Endothelial cell of umbilical vein (primary cell): ENCODE results near the gene NTRK2. TPM values are rescaled to one million over a fixed set of nuclear protein-coding genes. Genes with fewer than 3 reads are reported as not detected.
A peak's percentile ranks its signal among the peaks of the same experiment; 100 is the strongest.

Experiments used
- BruUV-seq: library from RNA; stranded (reverse); fragments of 400-500 nt; replicated peaks from 2 replicates; lab custom pipeline; 2021; lab: Mats Ljungman, UMichigan
- CTCF ChIA-PET: fragments of 300-600, 350-600 bp; sonication (Branson Sonifier 250); formaldehyde crosslinking; loops from one replicate; lab custom pipeline; 2021; ENCODE audit warnings: antibody characterized with exemption, inconsistent platforms; lab: Charles Lee
- POLR2A ChIA-PET: fragments of 300-600, 350-600 bp; sonication (Branson Sonifier 250); formaldehyde crosslinking; loops from one replicate; lab custom pipeline; 2021; ENCODE audit warnings: antibody characterized with exemption, inconsistent platforms; lab: Charles Lee
- DNase-seq: peaks from one replicate; pipeline ENCODE4 v3.0.0-alpha.2; 2011; ENCODE audit warnings: low read depth, low spot score
- FAIRE-seq: peaks from 2 replicates; lab custom pipeline; 2011; peaks lifted over from hg19 to GRCh38; lab: Jason Lieb, UNC
- H2AFZ ChIP-seq: 2 replicates; pipeline ENCODE4 v1.6.0; 2012; ENCODE audit warnings: low read depth, low read length, control low read depth, inconsistent platforms
- H3K27ac ChIP-seq: 2 replicates; pipeline ENCODE4 v1.5.1; 2011; ENCODE audit warnings: low read depth, mild to moderate bottlenecking, control low read depth, low read length, moderate library complexity; ENCODE audit not compliant: insufficient read depth
- H3K27me3 ChIP-seq, 2 experiments: 2 replicates each; pipeline versions ENCODE4 v1.6.0 to v1.6.1; 2011; ENCODE audit warnings: low read length in 2 of 2, mixed read lengths in 1 of 2; ENCODE audit not compliant: control insufficient read depth in 2 of 2, insufficient read depth in 2 of 2
- H3K36me3 ChIP-seq, 2 experiments: 2 replicates in 1 of 2; 3 replicates in 1 of 2; pipeline ENCODE4 v1.5.1; 2011; ENCODE audit warnings: low read length in 2 of 2, mild to moderate bottlenecking in 1 of 2, moderate library complexity in 1 of 2; ENCODE audit not compliant: control insufficient read depth in 2 of 2, insufficient read depth in 2 of 2; ENCODE audit errors: extremely low read depth in 1 of 2
- H3K4me1 ChIP-seq: 3 replicates; pipeline ENCODE4 v1.5.1; 2011; ENCODE audit warnings: mild to moderate bottlenecking, low read length; ENCODE audit not compliant: control insufficient read depth, insufficient read depth; ENCODE audit errors: extremely low read depth
- H3K4me2 ChIP-seq: 2 replicates; pipeline ENCODE4 v1.6.1; 2011; ENCODE audit warnings: low read length, control low read depth, mixed read lengths; ENCODE audit not compliant: insufficient read depth
- H3K4me3 ChIP-seq, 3 experiments: fragments of 200-600 bp in 1 of 3; sonication (generic), shearing (Covaris generic) in 1 of 3; replicated peaks in 1 of 3; 2 replicates each; pipeline ENCODE4 v1.5.1; 2011 to 2016; ENCODE audit warnings: control low read depth in 3 of 3, low read length in 3 of 3, mild to moderate bottlenecking in 2 of 3, inconsistent platforms in 1 of 3, low read depth in 1 of 3, moderate library complexity in 1 of 3; ENCODE audit not compliant: insufficient read depth in 1 of 3
- H3K79me2 ChIP-seq: 2 replicates; pipeline ENCODE4 v1.6.0; 2012; ENCODE audit warnings: low read length, inconsistent platforms; ENCODE audit not compliant: control insufficient read depth, insufficient read depth
- H3K9ac ChIP-seq: replicated peaks from 2 replicates; pipeline ENCODE3; 2011; ENCODE audit warnings: low read length, control low read depth; ENCODE audit not compliant: insufficient read depth; ENCODE audit errors: extremely low read depth
- H3K9me1 ChIP-seq: replicated peaks from 3 replicates; pipeline ENCODE4 v1.6.0; 2011; ENCODE audit warnings: mild to moderate bottlenecking, low read length; ENCODE audit not compliant: control insufficient read depth, insufficient read depth; ENCODE audit errors: extremely low read depth
- H3K9me3 ChIP-seq: replicated peaks from 2 replicates; pipeline ENCODE4 v1.5.1; 2012; ENCODE audit warnings: low read length, inconsistent platforms; ENCODE audit not compliant: control insufficient read depth, insufficient read depth
- H4K20me1 ChIP-seq: replicated peaks from 2 replicates; pipeline ENCODE3; 2011; ENCODE audit warnings: mild to moderate bottlenecking, low read length; ENCODE audit not compliant: control insufficient read depth, insufficient read depth; ENCODE audit errors: extremely low read depth
- FOS ChIP-seq: IDR thresholded peaks from 2 replicates; pipeline ENCODE4 v1.6.1; 2011; ENCODE audit warnings: mild to moderate bottlenecking, low read length, moderate library complexity, borderline replicate concordance; ENCODE audit not compliant: insufficient read depth
- MYC ChIP-seq: IDR thresholded peaks from one replicate; pipeline ENCODE4 v1.6.1; 2011; ENCODE audit warnings: mild to moderate bottlenecking, low read depth, low read length
- POLR2A ChIP-seq: IDR thresholded peaks from 2 replicates; pipeline ENCODE4 v1.6.1; 2012; ENCODE audit warnings: low read depth, mild to moderate bottlenecking, control low read depth, low read length
- dilution Hi-C: fragments of 300-500 bp; cut with MboI; formaldehyde crosslinking; loops from one replicate; pipeline ENCODE4 v1.15.0; 2019; ENCODE audit warnings: low sequenced_read_pairs; ENCODE audit not compliant: extremely low pct_ligation_motif_present
- intact Hi-C: fragments of 100-400 bp; cut with micrococcal nuclease; formaldehyde crosslinking; loops from one replicate; pipeline ENCODE4 v1.10.0; 2022
- polyA plus RNA-seq, 4 experiments: library from polyadenylated mRNA; depleted of rRNA in 3 of 4; stranded (reverse) in 3 of 4; unstranded in 1 of 4; fragments of >200 nt; gene quantifications; 2 replicates each; pipeline versions ENCODE4 v1.2.1 to v1.2.3, GENCODE V29; 2011 to 2012; ENCODE audit warnings: missing spikeins in 1 of 4
- total RNA-seq: library from RNA; stranded (reverse); gene quantifications from 2 replicates; pipeline ENCODE4 v1.2.3, GENCODE V29; 2021
- TF ChIP-seq, protein P1 (sequence below), 2 donors: IDR thresholded peaks; 1 replicate in 1 of 2; 2 replicates in 1 of 2; pipeline ENCODE4 v1.5.1; 2011; ENCODE audit warnings: low read length in 2 of 2, mild to moderate bottlenecking in 2 of 2, moderate library complexity in 2 of 2, control low read depth in 1 of 2, inconsistent platforms in 1 of 2, low read depth in 1 of 2; ENCODE audit not compliant: insufficient read depth in 1 of 2; ENCODE audit errors: extremely low read depth in 1 of 2

The NTRK2 gene
- total and polyA plus RNA-seq, 2 donors (not counting 3 experiments of a cell fraction or from before 2014, with no cell fraction given), result 0.01 to 0.13 TPM

DNA sequence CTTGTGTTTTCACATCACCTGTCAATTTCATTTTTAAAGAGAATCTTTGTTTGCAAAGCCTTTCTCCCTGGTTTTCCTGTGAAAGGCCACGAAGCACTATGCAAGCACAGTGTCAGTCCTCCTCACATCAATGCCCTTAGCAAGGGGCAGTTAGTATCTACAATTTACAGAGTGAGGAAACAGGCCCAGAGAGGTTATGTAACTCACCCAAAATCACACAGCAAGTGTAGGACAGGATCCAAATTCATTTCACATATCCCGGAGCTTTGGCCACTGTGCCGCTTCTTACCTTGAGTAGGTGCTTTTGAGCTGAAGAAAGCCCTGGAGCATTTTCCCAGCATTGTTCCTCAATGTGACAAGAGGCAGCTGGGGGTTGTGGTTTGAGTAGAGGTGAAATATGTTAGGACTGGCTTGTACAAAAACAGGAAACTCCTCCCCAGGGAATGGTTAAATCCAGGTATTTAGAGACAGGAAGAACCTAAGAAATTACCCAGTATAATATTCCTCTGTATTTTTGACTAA lies 283.8 kb downstream of the NTRK2 start:
- Histone ChIP-seq H3K27ac (no peak overlapping the region), H3K4me3 (no peak overlapping the region), H3K9me1 (no peaks in the 10 kb centered on the region), H3K9me3 (no peaks in the 10 kb centered on the region), H2AFZ (no peak overlapping the region), H3K4me1 (no peaks in the 10 kb centered on the region), H4K20me1 (no peaks in the 10 kb centered on the region), H3K79me2 (no peaks in the 10 kb centered on the region), H3K36me3 (no peaks in the 10 kb centered on the region), H3K27me3 (no peaks in the 10 kb centered on the region), H3K4me2 (no peak overlapping the region), H3K9ac (no peak overlapping the region)
- intact Hi-C loops, result no loop called here
- no TSS peak for BruUV-seq
- DNase-seq (no peak), FAIRE-seq (no peak)
- ChIA-PET CTCF (interaction anchor here (0.7 to 4.6 kb wide), 3 partner anchors 256 to 472 kb away, joined by 3 to 47 read pairs (median 3); no protein-coding TSS in a partner anchor), POLR2A (no interaction called here)
- no peak for TF ChIP-seq MYC
- TF ChIP-seq POLR2A, result no peak
- dilution Hi-C loops, result no loop called here

GRCh38 chr9:84953797-84954705 lies 284.5 kb downstream of the NTRK2 start:
- DNase-seq (peak; percentile 67), FAIRE-seq (peak; percentile 85)
- Histone ChIP-seq H3K9ac (no peak overlapping the region), H4K20me1 (no peaks in the 10 kb centered on the region), H3K79me2 (no peaks in the 10 kb centered on the region), H3K27ac (no peak overlapping the region), H3K36me3 (no peaks in the 10 kb centered on the region), H3K9me1 (no peaks in the 10 kb centered on the region), H3K4me2 (no peak overlapping the region), H3K4me1 (no peaks in the 10 kb centered on the region), H3K9me3 (no peaks in the 10 kb centered on the region), H3K4me3 (no peak overlapping the region), H3K27me3 (no peaks in the 10 kb centered on the region), H2AFZ (no peak overlapping the region)
- CTCF ChIA-PET, result interaction anchor here (0.6 to 4.6 kb wide), 7 partner anchors 20 to 656 kb away, joined by 3 to 47 read pairs (median 4); no protein-coding TSS in a partner anchor
- TF ChIP-seq FOS (no peak), MYC (no peak)
- TF ChIP-seq, protein P1, sequence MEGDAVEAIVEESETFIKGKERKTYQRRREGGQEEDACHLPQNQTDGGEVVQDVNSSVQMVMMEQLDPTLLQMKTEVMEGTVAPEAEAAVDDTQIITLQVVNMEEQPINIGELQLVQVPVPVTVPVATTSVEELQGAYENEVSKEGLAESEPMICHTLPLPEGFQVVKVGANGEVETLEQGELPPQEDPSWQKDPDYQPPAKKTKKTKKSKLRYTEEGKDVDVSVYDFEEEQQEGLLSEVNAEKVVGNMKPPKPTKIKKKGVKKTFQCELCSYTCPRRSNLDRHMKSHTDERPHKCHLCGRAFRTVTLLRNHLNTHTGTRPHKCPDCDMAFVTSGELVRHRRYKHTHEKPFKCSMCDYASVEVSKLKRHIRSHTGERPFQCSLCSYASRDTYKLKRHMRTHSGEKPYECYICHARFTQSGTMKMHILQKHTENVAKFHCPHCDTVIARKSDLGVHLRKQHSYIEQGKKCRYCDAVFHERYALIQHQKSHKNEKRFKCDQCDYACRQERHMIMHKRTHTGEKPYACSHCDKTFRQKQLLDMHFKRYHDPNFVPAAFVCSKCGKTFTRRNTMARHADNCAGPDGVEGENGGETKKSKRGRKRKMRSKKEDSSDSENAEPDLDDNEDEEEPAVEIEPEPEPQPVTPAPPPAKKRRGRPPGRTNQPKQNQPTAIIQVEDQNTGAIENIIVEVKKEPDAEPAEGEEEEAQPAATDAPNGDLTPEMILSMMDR (IDR thresholded peaks at IDR 0.05; ENCODE audit: extremely low read depth in 1 of 2, insufficient read depth in 1 of 2, low read depth in 1 of 2, low read length in 2 of 2), result peak; percentile 95 to 97
- intact Hi-C loops (loop anchor here (1.0 to 2.0 kb wide), 8 partner anchors 173 to 656 kb away; no protein-coding TSS in a partner anchor), dilution Hi-C loops (no loop called here)
- BruUV-seq, result no TSS peak
- POLR2A ChIA-PET, result no interaction called here
